H9 (cell line): Measurements from ENCODE around the gene ZNF680. TPM values are rescaled to one million over a fixed set of nuclear protein-coding genes. Genes with fewer than 3 reads are reported as not detected.

Experiments used
- DNase-seq: peaks from one replicate; pipeline ENCODE4 v3.0.0-alpha.2; 2017
- H2AFZ ChIP-seq: one replicate; pipeline ENCODE4 v1.6.1; 2013; ENCODE audit warnings: mild to moderate bottlenecking, low read length, control low read depth, moderate library complexity
- H2AK5ac ChIP-seq: 2 replicates; pipeline ENCODE4 v1.6.1; 2013; ENCODE audit warnings: low read length, control low read depth, mixed read lengths; ENCODE audit not compliant: insufficient read length
- H2BK120ac ChIP-seq: one replicate; pipeline ENCODE4 v1.6.1; 2013; ENCODE audit warnings: low read depth, mild to moderate bottlenecking, low read length, control low read depth, inconsistent platforms; ENCODE audit not compliant: poor library complexity, severe bottlenecking
- H2BK12ac ChIP-seq: 2 replicates; pipeline ENCODE4 v1.6.1; 2013; ENCODE audit warnings: low read length, control low read depth, mixed read lengths, low read depth; ENCODE audit not compliant: insufficient read length
- H2BK15ac ChIP-seq: 2 replicates; pipeline ENCODE4 v1.6.1; 2013; ENCODE audit warnings: low read depth, low read length, control low read depth
- H2BK20ac ChIP-seq: one replicate; pipeline ENCODE4 v1.6.1; 2013; ENCODE audit warnings: low read depth, mild to moderate bottlenecking, low read length, control low read depth, inconsistent platforms; ENCODE audit not compliant: poor library complexity, severe bottlenecking
- H2BK5ac ChIP-seq: 2 replicates; pipeline ENCODE4 v1.6.1; 2013; ENCODE audit warnings: low read length, control low read depth, mixed read lengths; ENCODE audit not compliant: insufficient read length
- H3K14ac ChIP-seq: 2 replicates; pipeline ENCODE4 v1.6.1; 2013; ENCODE audit warnings: low read length, control low read depth; ENCODE audit not compliant: insufficient read depth
- H3K18ac ChIP-seq: 2 replicates; pipeline ENCODE4 v1.6.1; 2013; ENCODE audit warnings: low read depth, mild to moderate bottlenecking, mixed read lengths, low read length, control low read depth; ENCODE audit not compliant: insufficient read length
- H3K23ac ChIP-seq: 2 replicates; pipeline ENCODE4 v1.6.1; 2013; ENCODE audit warnings: low read length, control low read depth, mixed read lengths, low read depth; ENCODE audit not compliant: insufficient read length
- H3K23me2 ChIP-seq: 2 replicates; pipeline ENCODE4 v1.6.1; 2013; ENCODE audit warnings: low read depth, mild to moderate bottlenecking, mixed read lengths, low read length, control low read depth; ENCODE audit not compliant: insufficient read length, poor library complexity, severe bottlenecking
- H3K27ac ChIP-seq: 2 replicates; pipeline ENCODE4 v1.5.1; 2013; ENCODE audit warnings: low read length, control low read depth, mixed read lengths, low read depth; ENCODE audit not compliant: insufficient read length
- H3K27me3 ChIP-seq: 2 replicates; pipeline ENCODE4 v1.6.1; 2013; ENCODE audit warnings: low read length, control low read depth, inconsistent platforms; ENCODE audit not compliant: insufficient read depth
- H3K4ac ChIP-seq: 2 replicates; pipeline ENCODE4 v1.6.1; 2013; ENCODE audit warnings: low read depth, mild to moderate bottlenecking, control low read depth, inconsistent platforms, low read length, moderate library complexity
- H3K4me1 ChIP-seq: 2 replicates; pipeline ENCODE4 v1.6.1; 2013; ENCODE audit warnings: low read length, control low read depth, inconsistent platforms; ENCODE audit not compliant: insufficient read depth
- H3K4me2 ChIP-seq: 2 replicates; pipeline ENCODE4 v1.6.1; 2013; ENCODE audit warnings: low read length, control low read depth, mixed read lengths; ENCODE audit not compliant: insufficient read length, insufficient read depth
- H3K56ac ChIP-seq: 2 replicates; pipeline ENCODE4 v1.6.1; 2013; ENCODE audit warnings: low read depth, mild to moderate bottlenecking, mixed read lengths, low read length, control low read depth; ENCODE audit not compliant: insufficient read length
- H3K79me1 ChIP-seq: 2 replicates; pipeline ENCODE4 v1.6.1; 2013; ENCODE audit warnings: low read depth, mild to moderate bottlenecking, moderate library complexity, low read length, control low read depth, inconsistent platforms; ENCODE audit not compliant: insufficient read depth, poor library complexity, severe bottlenecking
- H3K79me2 ChIP-seq: 2 replicates; pipeline ENCODE4 v1.6.1; 2013; ENCODE audit warnings: low read length, control low read depth, inconsistent platforms; ENCODE audit not compliant: insufficient read depth
- H3K9ac ChIP-seq: 2 replicates; pipeline ENCODE4 v1.6.1; 2013; ENCODE audit warnings: low read length, control low read depth, mixed read lengths; ENCODE audit not compliant: insufficient read length; ENCODE audit errors: extremely low read depth
- H3K9me3 ChIP-seq: one replicate; pipeline ENCODE4 v1.6.1; 2013; ENCODE audit warnings: low read depth, low read length, inconsistent platforms; ENCODE audit not compliant: control insufficient read depth
- H3T11ph ChIP-seq: one replicate; pipeline ENCODE4 v1.6.1; 2013; ENCODE audit warnings: mild to moderate bottlenecking, low read length, control low read depth, inconsistent platforms
- H4K20me1 ChIP-seq: one replicate; pipeline ENCODE4 v1.6.1; 2013; ENCODE audit not compliant: control insufficient read depth, insufficient read length, insufficient read depth
- H4K5ac ChIP-seq: 2 replicates; pipeline ENCODE4 v1.6.1; 2013; ENCODE audit warnings: low read depth, mild to moderate bottlenecking, mixed read lengths, low read length, control low read depth; ENCODE audit not compliant: insufficient read length
- H4K8ac ChIP-seq: replicated peaks from 2 replicates; pipeline ENCODE4 v1.6.1; 2013; ENCODE audit warnings: low read length, control low read depth, mixed read lengths, low read depth; ENCODE audit not compliant: insufficient read length
- H4K91ac ChIP-seq: 2 replicates; pipeline ENCODE4 v1.6.1; 2013; ENCODE audit warnings: low read depth, mild to moderate bottlenecking, moderate library complexity, mixed read lengths, low read length, control low read depth; ENCODE audit not compliant: insufficient read length
- H3K27ac Mint-ChIP-seq, 3 experiments: 2 replicates in 2 of 3; 3 replicates in 1 of 3; pipeline ENCODE4 v1.8.0; 2020 to 2021; ENCODE audit warnings: mixed read lengths in 3 of 3, mild to moderate bottlenecking in 1 of 3, moderate library complexity in 1 of 3
- H3K27me3 Mint-ChIP-seq: 2 replicates; pipeline ENCODE4 v1.8.0; 2021; ENCODE audit warnings: low read depth, mild to moderate bottlenecking, moderate library complexity, mixed read lengths
- H3K36me3 Mint-ChIP-seq, 3 experiments: 2 replicates in 2 of 3; 3 replicates in 1 of 3; pipeline ENCODE4 v1.8.0; 2020 to 2021; ENCODE audit warnings: low read depth in 3 of 3, mixed read lengths in 3 of 3; ENCODE audit not compliant: insufficient read depth in 1 of 3
- H3K4me1 Mint-ChIP-seq, 2 experiments: 2 replicates each; pipeline ENCODE4 v1.8.0; 2020; ENCODE audit warnings: mixed read lengths in 2 of 2
- H3K4me3 Mint-ChIP-seq, 2 experiments: 2 replicates in 1 of 2; 3 replicates in 1 of 2; pipeline ENCODE4 v1.8.0; 2020 to 2021; ENCODE audit warnings: mild to moderate bottlenecking in 2 of 2, mixed read lengths in 2 of 2, moderate library complexity in 1 of 2
- H3K9me3 Mint-ChIP-seq, 2 experiments: 2 replicates in 1 of 2; 3 replicates in 1 of 2; pipeline ENCODE4 v1.8.0; 2020; ENCODE audit warnings: mild to moderate bottlenecking in 2 of 2, mixed read lengths in 2 of 2, moderate library complexity in 1 of 2
- WGBS: extraction: QIAGEN DNeasy Blood & Tissue Kit; methylation state at CpG from one replicate; pipeline ENCODE4 v1.1.7; 2013; ENCODE audit warnings: missing lambda C conversion rate, low lambda C conversion rate, mixed read lengths; ENCODE audit not compliant: insufficient read length; ENCODE audit errors: extremely low coverage; 5-methylcytosine and 5-hydroxymethylcytosine counted together
- total RNA-seq: library from RNA; stranded (reverse); gene quantifications from 2 replicates; pipeline ENCODE4 v1.2.1, GENCODE V29; 2021
- TF ChIP-seq, protein P1 (sequence below): fragments of 200-600 bp; sonication (generic); conservative IDR thresholded peaks from 3 replicates; pipeline ENCODE4 v1.8.0; 2021; ENCODE audit warnings: antibody characterized with exemption, mild to moderate bottlenecking

Gene ZNF680
- total RNA-seq, 1 experiment from 2014 or later = 21.3 TPM

GRCh38 chr7:64504581-64505120 lies 58.2 kb downstream of the ZNF680 start:
- Histone ChIP-seq H3K79me2 (no peaks in the 10 kb centered on the region), H4K5ac (no peak overlapping the region), H2AFZ (no peak overlapping the region), H3K27ac (no peak overlapping the region), H2BK5ac (no peak overlapping the region), H3K23ac (no peak overlapping the region), H3K4ac (no peak overlapping the region), H3K9me3 (peaks cover 33% of the 10 kb centered on the region), H3K18ac (no peak overlapping the region), H3K79me1 (no peaks in the 10 kb centered on the region), H3K23me2 (no peaks in the 10 kb centered on the region), H2AK5ac (no peak overlapping the region), H2BK12ac (no peak overlapping the region), H3K4me2 (no peak overlapping the region), H2BK120ac (no peak overlapping the region), H4K20me1 (no peaks in the 10 kb centered on the region), H4K91ac (no peak overlapping the region), H3K9ac (no peak overlapping the region), H2BK20ac (no peak overlapping the region), H3K56ac (no peak overlapping the region), H2BK15ac (no peak overlapping the region), H3T11ph (no peak overlapping the region), H3K27me3 (no peaks in the 10 kb centered on the region), H3K14ac (no peak overlapping the region), H4K8ac (no peak overlapping the region), H3K4me1 (no peaks in the 10 kb centered on the region)
- TF ChIP-seq, protein P1, sequence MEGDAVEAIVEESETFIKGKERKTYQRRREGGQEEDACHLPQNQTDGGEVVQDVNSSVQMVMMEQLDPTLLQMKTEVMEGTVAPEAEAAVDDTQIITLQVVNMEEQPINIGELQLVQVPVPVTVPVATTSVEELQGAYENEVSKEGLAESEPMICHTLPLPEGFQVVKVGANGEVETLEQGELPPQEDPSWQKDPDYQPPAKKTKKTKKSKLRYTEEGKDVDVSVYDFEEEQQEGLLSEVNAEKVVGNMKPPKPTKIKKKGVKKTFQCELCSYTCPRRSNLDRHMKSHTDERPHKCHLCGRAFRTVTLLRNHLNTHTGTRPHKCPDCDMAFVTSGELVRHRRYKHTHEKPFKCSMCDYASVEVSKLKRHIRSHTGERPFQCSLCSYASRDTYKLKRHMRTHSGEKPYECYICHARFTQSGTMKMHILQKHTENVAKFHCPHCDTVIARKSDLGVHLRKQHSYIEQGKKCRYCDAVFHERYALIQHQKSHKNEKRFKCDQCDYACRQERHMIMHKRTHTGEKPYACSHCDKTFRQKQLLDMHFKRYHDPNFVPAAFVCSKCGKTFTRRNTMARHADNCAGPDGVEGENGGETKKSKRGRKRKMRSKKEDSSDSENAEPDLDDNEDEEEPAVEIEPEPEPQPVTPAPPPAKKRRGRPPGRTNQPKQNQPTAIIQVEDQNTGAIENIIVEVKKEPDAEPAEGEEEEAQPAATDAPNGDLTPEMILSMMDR = no peak
- Mint-ChIP-seq H3K27me3 (no peaks in the 10 kb centered on the region), H3K4me3 (no peak overlapping the region), H3K36me3 (peaks cover 20 to 43% (median 28%) of the 10 kb centered on the region in 3 experiments), H3K9me3 (peaks cover 77% of the 10 kb centered on the region in 2 experiments), H3K4me1 (no peaks in the 10 kb centered on the region), H3K27ac (no peak overlapping the region)
- no CpG with 5 or more reads among the region's 3 CpGs for WGBS
- no peak for DNase-seq
